AG04450 (cell line): ENCODE data around the gene RNGTT. TPM values are rescaled to one million over a fixed set of nuclear protein-coding genes. Genes with fewer than 3 reads are reported as not detected.

Experiments
- CTCF ChIA-PET: fragments of 300-600, 350-600 bp; formaldehyde crosslinking; extraction: SDS; loops from one replicate; lab custom pipeline; 2022; ENCODE audit warnings: antibody characterized with exemption, inconsistent platforms; lab: Charles Lee
- POLR2A ChIA-PET: fragments of 350-600 bp; formaldehyde crosslinking; extraction: SDS; loops from one replicate; lab custom pipeline; 2021; ENCODE audit warnings: antibody characterized with exemption, inconsistent platforms; lab: Yijun Ruan, JAX
- DNase-seq: peaks from one replicate; pipeline ENCODE4 v3.0.0-alpha.2; 2011; ENCODE audit warnings: low read depth, low spot score
- H3K27ac ChIP-seq: one replicate; pipeline ENCODE4 v1.5.1; 2012; ENCODE audit warnings: low read depth, low read length, control low read depth
- H3K27me3 ChIP-seq: one replicate; pipeline ENCODE4 v1.6.0; 2012; ENCODE audit warnings: low read length; ENCODE audit not compliant: control insufficient read depth, insufficient read depth
- H3K4me3 ChIP-seq: 2 replicates; pipeline ENCODE4 v1.5.1; 2011; ENCODE audit warnings: mild to moderate bottlenecking, low read depth, low read length, control low read depth
- H3K9me3 ChIP-seq: 2 replicates; pipeline ENCODE4 v1.5.1; 2012; ENCODE audit warnings: low read length; ENCODE audit not compliant: control insufficient read depth, insufficient read depth
- polyA plus RNA-seq: library from polyadenylated mRNA; depleted of rRNA; stranded (reverse); fragments of >200 nt; gene quantifications from 2 replicates; pipeline ENCODE4 v1.2.3, GENCODE V29; 2011; rRNA removed
- small RNA-seq: library from RNA; depleted of rRNA; stranded (forward); fragments of <200 nt; gene quantifications from one replicate; pipeline ENCODE3, GENCODE V24; 2012; ENCODE audit warnings: low read depth; ENCODE audit not compliant: insufficient read length
- TF ChIP-seq, protein P1 (sequence below): IDR thresholded peaks from 2 replicates; pipeline ENCODE4 v1.5.1; 2011; ENCODE audit warnings: low read depth, low read length, control low read depth, inconsistent platforms

Gene RNGTT
- polyA plus RNA-seq, 1 experiment, result 11.2 TPM

DNA sequence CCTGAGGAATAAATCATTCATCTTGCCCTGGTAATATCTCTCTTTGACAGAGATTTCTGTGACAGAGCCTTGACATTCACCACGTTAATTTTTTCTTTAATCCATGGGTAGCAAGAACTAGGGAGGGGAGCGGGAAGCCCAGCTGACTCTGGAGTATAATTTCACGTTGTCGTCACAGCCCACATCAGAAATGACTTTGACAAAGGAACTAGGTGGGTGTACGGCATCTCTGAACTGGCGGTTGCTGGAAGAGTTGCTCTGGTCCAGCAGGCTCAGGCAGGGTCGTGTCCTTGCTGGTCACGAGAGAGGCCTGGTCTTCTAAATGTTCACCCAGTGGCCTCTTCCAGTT, 400.2 kb downstream of the RNGTT start:
- no peaks in the 10 kb centered on the region for H3K9me3 ChIP-seq
- no peaks in the 10 kb centered on the region for H3K27me3 ChIP-seq
- DNase-seq, result no peak
- ChIA-PET CTCF (no interaction called here), POLR2A (no interaction called here)
- TF ChIP-seq, protein P1, sequence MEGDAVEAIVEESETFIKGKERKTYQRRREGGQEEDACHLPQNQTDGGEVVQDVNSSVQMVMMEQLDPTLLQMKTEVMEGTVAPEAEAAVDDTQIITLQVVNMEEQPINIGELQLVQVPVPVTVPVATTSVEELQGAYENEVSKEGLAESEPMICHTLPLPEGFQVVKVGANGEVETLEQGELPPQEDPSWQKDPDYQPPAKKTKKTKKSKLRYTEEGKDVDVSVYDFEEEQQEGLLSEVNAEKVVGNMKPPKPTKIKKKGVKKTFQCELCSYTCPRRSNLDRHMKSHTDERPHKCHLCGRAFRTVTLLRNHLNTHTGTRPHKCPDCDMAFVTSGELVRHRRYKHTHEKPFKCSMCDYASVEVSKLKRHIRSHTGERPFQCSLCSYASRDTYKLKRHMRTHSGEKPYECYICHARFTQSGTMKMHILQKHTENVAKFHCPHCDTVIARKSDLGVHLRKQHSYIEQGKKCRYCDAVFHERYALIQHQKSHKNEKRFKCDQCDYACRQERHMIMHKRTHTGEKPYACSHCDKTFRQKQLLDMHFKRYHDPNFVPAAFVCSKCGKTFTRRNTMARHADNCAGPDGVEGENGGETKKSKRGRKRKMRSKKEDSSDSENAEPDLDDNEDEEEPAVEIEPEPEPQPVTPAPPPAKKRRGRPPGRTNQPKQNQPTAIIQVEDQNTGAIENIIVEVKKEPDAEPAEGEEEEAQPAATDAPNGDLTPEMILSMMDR, result no peak
- H3K27ac ChIP-seq, result no peak overlapping the region
- no peak overlapping the region for H3K4me3 ChIP-seq

DNA sequence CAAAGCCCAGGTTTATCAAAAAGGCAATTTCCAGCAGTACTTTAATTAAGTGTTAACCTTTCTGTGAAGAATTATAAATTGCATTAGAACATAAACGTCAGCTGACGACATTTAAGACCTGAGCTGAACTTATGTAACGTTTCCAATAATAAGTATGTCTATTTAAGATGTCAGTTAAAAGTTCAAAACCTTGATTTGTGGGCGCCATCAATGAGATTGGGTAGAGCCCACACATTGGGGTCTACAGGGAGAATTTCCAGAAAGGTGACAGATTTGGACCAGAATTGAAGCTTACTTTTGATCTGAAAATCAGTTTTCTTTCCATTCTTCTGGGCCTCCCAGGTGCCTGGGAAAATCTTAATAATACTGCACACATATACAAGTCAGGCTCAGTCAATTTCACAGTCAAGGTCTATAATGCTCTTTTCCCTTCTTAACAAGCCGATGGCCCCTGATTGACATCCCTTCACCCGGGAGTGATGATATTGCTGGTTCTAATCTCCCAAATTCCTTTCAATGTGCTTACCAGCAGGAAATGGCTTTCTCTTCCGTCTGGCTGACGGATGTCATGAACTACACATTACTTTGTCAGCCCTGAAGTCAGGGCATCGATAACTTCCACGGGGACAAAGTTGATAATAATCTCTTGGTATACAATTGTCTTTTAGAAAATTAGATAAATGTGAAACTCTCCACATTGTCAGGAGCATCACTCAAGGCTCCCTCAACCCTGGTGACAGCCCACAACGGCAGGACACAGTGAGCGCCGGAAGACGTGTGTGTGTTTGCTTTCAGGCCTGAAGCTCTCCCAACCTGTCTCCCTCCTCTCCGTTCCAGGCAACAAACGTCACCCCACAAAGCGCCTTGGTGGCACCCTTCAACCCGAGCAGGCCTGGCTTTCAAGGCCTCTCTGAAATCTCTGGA, 400.8 kb downstream of the RNGTT start:
- Histone ChIP-seq H3K4me3 (no peak overlapping the region), H3K27ac (no peak overlapping the region), H3K27me3 (no peaks in the 10 kb centered on the region), H3K9me3 (no peaks in the 10 kb centered on the region)
- CTCF ChIA-PET, result no interaction called here
- TF ChIP-seq, protein P1, result no peak
- DNase-seq, result no peak
- POLR2A ChIA-PET, result no interaction called here

DNA sequence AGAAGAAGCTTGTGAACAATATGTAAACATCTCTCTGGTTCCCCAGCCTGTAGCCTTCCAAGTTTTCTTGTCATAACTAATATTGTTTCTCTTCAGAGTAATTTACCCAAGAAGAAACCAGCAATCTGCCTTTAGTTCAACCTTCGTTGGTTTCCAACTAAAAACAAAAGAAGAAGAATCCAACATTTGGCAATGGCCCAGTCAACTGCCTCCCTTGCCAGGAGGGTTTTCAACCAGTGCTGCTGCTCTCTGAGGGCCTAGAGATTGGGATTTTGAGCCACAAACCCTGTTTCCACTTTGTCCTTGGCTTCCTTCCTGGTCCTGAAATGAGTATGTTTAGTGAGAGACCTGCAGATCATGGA, 401.5 kb downstream of the RNGTT start:
- ChIA-PET CTCF (no interaction called here), POLR2A (no interaction called here)
- H3K9me3 ChIP-seq, result no peaks in the 10 kb centered on the region
- no peak overlapping the region for H3K4me3 ChIP-seq
- TF ChIP-seq, protein P1, result no peak
- H3K27me3 ChIP-seq, result no peaks in the 10 kb centered on the region
- DNase-seq, result no peak
- H3K27ac ChIP-seq, result no peak overlapping the region

DNA sequence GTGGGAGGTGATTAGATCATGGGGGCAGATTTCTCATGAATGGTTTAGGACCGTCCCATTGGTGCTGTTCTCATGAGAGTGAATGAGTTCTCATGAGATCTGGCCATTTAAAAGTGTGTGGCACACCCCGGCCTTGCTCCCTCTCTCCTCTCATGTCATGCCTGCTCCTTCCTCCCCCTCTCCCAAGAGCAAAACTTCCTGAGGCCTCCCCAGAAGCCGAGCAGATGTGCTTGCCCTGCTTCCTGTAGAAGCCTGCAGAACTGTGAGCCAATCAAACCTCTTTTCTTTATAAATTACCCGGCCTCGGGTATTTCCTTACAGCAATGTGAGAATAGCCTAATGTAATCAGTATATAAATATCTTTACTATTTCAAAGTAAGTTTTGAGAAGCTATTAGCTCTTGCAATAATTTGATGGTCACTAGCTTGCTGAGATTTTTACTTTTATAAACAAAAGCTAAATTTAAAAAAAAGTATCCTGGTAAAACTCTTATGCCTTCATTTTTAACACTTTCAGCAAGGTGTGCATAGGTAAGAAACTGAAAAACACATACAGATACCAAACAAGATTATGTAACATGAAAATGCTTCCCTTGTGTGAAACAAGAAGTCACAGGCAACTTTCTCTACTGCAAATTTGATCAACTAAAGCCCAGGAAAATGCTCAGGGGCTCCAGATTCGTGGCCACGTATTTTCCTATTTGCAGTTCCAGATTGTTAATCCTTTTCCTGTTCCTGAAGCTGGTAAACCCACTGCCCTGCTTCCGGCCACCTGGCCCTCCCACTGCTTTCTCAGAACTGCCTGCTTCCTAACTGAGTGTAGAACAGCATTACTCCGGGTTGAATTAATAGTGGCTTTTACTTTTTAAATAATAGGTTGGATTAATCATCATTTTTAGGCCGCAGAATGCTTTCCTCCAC, 402.1 kb downstream of the RNGTT start:
- TF ChIP-seq, protein P1, result no peak
- H3K27me3 ChIP-seq, result no peaks in the 10 kb centered on the region
- no peak overlapping the region for H3K4me3 ChIP-seq
- H3K27ac ChIP-seq, result no peak overlapping the region
- DNase-seq, result no peak
- H3K9me3 ChIP-seq, result no peaks in the 10 kb centered on the region
- CTCF ChIA-PET, result no interaction called here
- POLR2A ChIA-PET, result no interaction called here

Small RNA genes lying within 50 kb of the gene (small RNA-seq; reads per million reads assigned to genes)
- not detected for gene AL079342.1
- not detected for gene RF00045

Other genes starting within 250 kb of the RNGTT start
- gene PNRC1, start 117.1 kb upstream of the RNGTT start, polyA plus RNA-seq, result 21.0 and 22.6 TPM in 2 replicates
- gene SRSF12, start 154.5 kb upstream of the RNGTT start, polyA plus RNA-seq, result 0.04 TPM in 2 replicates
- 4.6 and 6.5 TPM in 2 replicates for gene PM20D2, start 182.4 kb upstream of the RNGTT start, polyA plus RNA-seq